Mesendoderm (in vitro differentiated cells): ENCODE data around the gene NRAP.

Source experiments
- DNase-seq: peaks from one replicate; pipeline ENCODE4 v3.0.0; 2013
- H2AK5ac ChIP-seq: 2 replicates; pipeline ENCODE4 v1.6.1; 2013; ENCODE audit warnings: low read length, inconsistent platforms
- H2BK120ac ChIP-seq: 2 replicates; pipeline ENCODE4 v1.6.1; 2013; ENCODE audit warnings: low read depth, mild to moderate bottlenecking, low read length, moderate library complexity, mixed read lengths
- H2BK15ac ChIP-seq: replicated peaks from 2 replicates; pipeline ENCODE4 v1.6.1; 2013; ENCODE audit warnings: low read depth, mild to moderate bottlenecking, moderate library complexity
- H2BK5ac ChIP-seq: 2 replicates; pipeline ENCODE4 v1.6.1; 2013; ENCODE audit warnings: low read length, inconsistent platforms
- H3K18ac ChIP-seq: 2 replicates; pipeline ENCODE4 v1.6.1; 2013; ENCODE audit warnings: mild to moderate bottlenecking, low read length, mixed read lengths
- H3K23ac ChIP-seq: one replicate; pipeline ENCODE4 v1.6.1; 2013; ENCODE audit warnings: low read length
- H3K27ac ChIP-seq: 2 replicates; pipeline ENCODE4 v1.5.1; 2013; ENCODE audit warnings: low read depth, mild to moderate bottlenecking, inconsistent platforms, low read length, moderate library complexity
- H3K27me3 ChIP-seq: 2 replicates; pipeline ENCODE4 v1.6.1; 2013; ENCODE audit warnings: low read length, control low read depth, mild to moderate bottlenecking, inconsistent platforms; ENCODE audit not compliant: insufficient read depth, poor library complexity
- H3K36me3 ChIP-seq: 2 replicates; pipeline ENCODE4 v1.6.1; 2013; ENCODE audit warnings: low read length, inconsistent platforms; ENCODE audit not compliant: control insufficient read depth, insufficient read depth
- H3K4ac ChIP-seq: one replicate; pipeline ENCODE4 v1.6.1; 2013; ENCODE audit warnings: low read depth, mild to moderate bottlenecking, low read length, moderate library complexity
- H3K4me1 ChIP-seq: 2 replicates; pipeline ENCODE4 v1.6.1; 2013; ENCODE audit warnings: low read depth, low read length, inconsistent platforms; ENCODE audit not compliant: control insufficient read depth
- H3K4me2 ChIP-seq: 2 replicates; pipeline ENCODE4 v1.6.1; 2013; ENCODE audit warnings: low read length
- H3K4me3 ChIP-seq: 2 replicates; pipeline ENCODE4 v1.5.1; 2013; ENCODE audit warnings: mild to moderate bottlenecking, low read length
- H3K56ac ChIP-seq: one replicate; pipeline ENCODE4 v1.6.1; 2013; ENCODE audit warnings: low read length
- H3K79me1 ChIP-seq: 2 replicates; pipeline ENCODE4 v1.6.1; 2013; ENCODE audit warnings: low read length, inconsistent platforms
- H3K79me2 ChIP-seq: 2 replicates; pipeline ENCODE4 v1.6.1; 2013; ENCODE audit warnings: mild to moderate bottlenecking, low read length; ENCODE audit not compliant: control insufficient read depth, insufficient read depth
- H3K9ac ChIP-seq: 2 replicates; pipeline ENCODE4 v1.6.1; 2013; ENCODE audit warnings: low read length, inconsistent platforms
- H4K5ac ChIP-seq: one replicate; pipeline ENCODE4 v1.6.1; 2013; ENCODE audit warnings: low read length
- H4K8ac ChIP-seq: one replicate; pipeline ENCODE4 v1.6.1; 2013; ENCODE audit warnings: low read depth, mild to moderate bottlenecking, control low read depth, low read length, moderate library complexity
- WGBS: extraction: QIAGEN DNeasy Blood & Tissue Kit; methylation state at CpG from one replicate; pipeline ENCODE4 v1.1.7; 2013; ENCODE audit warnings: low lambda C conversion rate, missing lambda C conversion rate; ENCODE audit not compliant: insufficient coverage; ENCODE audit errors: extremely low coverage; 5-methylcytosine and 5-hydroxymethylcytosine counted together

The NRAP gene

GRCh38 chr10:113689057-113689456 lies 25.2 kb upstream of the NRAP start:
- Histone ChIP-seq H3K23ac (no peak overlapping the region), H2BK15ac (no peak overlapping the region), H3K9ac (no peak overlapping the region), H4K8ac (no peak overlapping the region), H2BK5ac (no peak overlapping the region), H3K4me2 (no peak overlapping the region), H2BK120ac (no peak overlapping the region), H3K4me1 (no peaks in the 10 kb centered on the region), H3K56ac (no peak overlapping the region), H2AK5ac (no peak overlapping the region), H4K5ac (no peak overlapping the region), H3K27me3 (no peaks in the 10 kb centered on the region), H3K36me3 (no peaks in the 10 kb centered on the region), H3K79me1 (no peaks in the 10 kb centered on the region), H3K27ac (no peak overlapping the region), H3K4ac (no peak overlapping the region), H3K18ac (no peak overlapping the region), H3K79me2 (no peaks in the 10 kb centered on the region), H3K4me3 (no peak overlapping the region)
- no CpG with 5 or more reads among the region's 1 CpG for WGBS
- DNase-seq: no peak

- no peak overlapping the region for H3K56ac ChIP-seq
- no CpG with 5 or more reads among the region's 4 CpGs for WGBS
Observed at GRCh38 chr10:113687037-113687436, 23.2 kb upstream of the NRAP start.

GRCh38 chr10:113686028-113686427 lies 22.2 kb upstream of the NRAP start:
- H3K27ac ChIP-seq: no peak overlapping the region
- no peak for DNase-seq
- H3K9ac ChIP-seq: no peak overlapping the region
- H2BK120ac ChIP-seq: no peak overlapping the region
- no peak overlapping the region for H2BK15ac ChIP-seq
- H2BK5ac ChIP-seq: no peak overlapping the region
- H3K56ac ChIP-seq: no peak overlapping the region
- H3K27me3 ChIP-seq: no peaks in the 10 kb centered on the region
- no peak overlapping the region for H3K23ac ChIP-seq
- no peak overlapping the region for H4K8ac ChIP-seq
- no peaks in the 10 kb centered on the region for H3K36me3 ChIP-seq
- no peak overlapping the region for H2AK5ac ChIP-seq
- H3K79me1 ChIP-seq: no peaks in the 10 kb centered on the region
- H3K18ac ChIP-seq: no peak overlapping the region
- H3K4me1 ChIP-seq: no peaks in the 10 kb centered on the region
- no CpG with 5 or more reads among the region's 3 CpGs for WGBS
- H3K79me2 ChIP-seq: no peaks in the 10 kb centered on the region
- no peak overlapping the region for H3K4ac ChIP-seq
- H4K5ac ChIP-seq: no peak overlapping the region
- H3K4me2 ChIP-seq: no peak overlapping the region
- H3K4me3 ChIP-seq: no peak overlapping the region

More at GRCh38 chr10:113687037-113687436, 23.2 kb upstream of the NRAP start:
- Histone ChIP-seq H3K27me3 (no peaks in the 10 kb centered on the region), H3K23ac (no peak overlapping the region), H3K79me1 (no peaks in the 10 kb centered on the region), H2AK5ac (no peak overlapping the region), H4K5ac (no peak overlapping the region), H2BK120ac (no peak overlapping the region), H3K4me3 (no peak overlapping the region), H3K4me2 (no peak overlapping the region), H3K4ac (no peak overlapping the region), H3K18ac (no peak overlapping the region), H2BK5ac (no peak overlapping the region), H3K27ac (no peak overlapping the region), H3K36me3 (no peaks in the 10 kb centered on the region), H4K8ac (no peak overlapping the region), H2BK15ac (no peak overlapping the region), H3K4me1 (no peaks in the 10 kb centered on the region), H3K9ac (no peak overlapping the region), H3K79me2 (no peaks in the 10 kb centered on the region)
- no peak for DNase-seq

GRCh38 chr10:113683300-113683699 lies 19.5 kb upstream of the NRAP start:
- Histone ChIP-seq H3K4me1 (no peaks in the 10 kb centered on the region), H3K4ac (no peak overlapping the region), H3K23ac (no peak overlapping the region), H4K5ac (no peak overlapping the region), H2BK120ac (no peak overlapping the region), H3K4me3 (no peak overlapping the region), H2AK5ac (no peak overlapping the region), H2BK15ac (no peak overlapping the region), H3K9ac (no peak overlapping the region), H3K27me3 (no peaks in the 10 kb centered on the region), H3K4me2 (no peak overlapping the region), H3K36me3 (no peaks in the 10 kb centered on the region), H2BK5ac (no peak overlapping the region), H3K79me1 (no peaks in the 10 kb centered on the region), H3K27ac (no peak overlapping the region), H3K56ac (no peak overlapping the region), H3K79me2 (no peaks in the 10 kb centered on the region), H3K18ac (no peak overlapping the region), H4K8ac (no peak overlapping the region)
- DNase-seq: no peak
- WGBS: no CpG with 5 or more reads among the region's 2 CpGs

GRCh38 chr10:113681533-113682470 lies 18.0 kb upstream of the NRAP start:
- DNase-seq: no peak
- no peaks in the 10 kb centered on the region for H3K27me3 ChIP-seq
- no peak overlapping the region for H3K18ac ChIP-seq
- no peak overlapping the region for H3K56ac ChIP-seq
- no peak overlapping the region for H4K8ac ChIP-seq
- H3K27ac ChIP-seq: no peak overlapping the region
- no peaks in the 10 kb centered on the region for H3K79me1 ChIP-seq
- H3K36me3 ChIP-seq: no peaks in the 10 kb centered on the region
- no peak overlapping the region for H3K4me3 ChIP-seq
- WGBS: no CpG with 5 or more reads among the region's 5 CpGs
- no peak overlapping the region for H4K5ac ChIP-seq
- H3K4ac ChIP-seq: no peak overlapping the region
- H3K9ac ChIP-seq: no peak overlapping the region
- H3K4me2 ChIP-seq: no peak overlapping the region
- no peak overlapping the region for H2AK5ac ChIP-seq
- H2BK5ac ChIP-seq: no peak overlapping the region
- no peaks in the 10 kb centered on the region for H3K4me1 ChIP-seq
- no peak overlapping the region for H3K23ac ChIP-seq
- no peak overlapping the region for H2BK120ac ChIP-seq
- no peak overlapping the region for H2BK15ac ChIP-seq
- no peaks in the 10 kb centered on the region for H3K79me2 ChIP-seq
